Natural killer cell (primary cell): Measurements from ENCODE around the gene IL18. TPM values are rescaled to one million over a fixed set of nuclear protein-coding genes. Genes with fewer than 3 reads are reported as not detected.
"Not testable (repeated sequence)": the region's sequence is repeated elsewhere in the genome, so short reads cannot be mapped to it uniquely, and the experiment has no call there.

ENCODE experiments used
- ATAC-seq, 3 donors: fragments of 150-1000 bp in 2 of 3; fragments of 200-7000 bp in 1 of 3; cut with Tn5 transposase; 1 replicate in 1 of 3; 2 replicates in 2 of 3; pipeline ENCODE4 v1.10.0; 2021; ENCODE audit warnings: mild to moderate bottlenecking in 2 of 3, moderate library complexity in 2 of 3
- DNase-seq, 2 donors: peaks; one replicate each; pipeline versions ENCODE4 v3.0.0 to v3.0.0-alpha.2; 2013 to 2021; ENCODE audit warnings: mixed read lengths in 1 of 2
- H3K27ac ChIP-seq: one replicate; pipeline ENCODE4 v1.5.1; 2013; ENCODE audit warnings: mild to moderate bottlenecking, low read length
- H3K27me3 ChIP-seq: one replicate; pipeline ENCODE4 v1.6.1; 2013; ENCODE audit warnings: low read length; ENCODE audit not compliant: control insufficient read depth, insufficient read depth
- H3K36me3 ChIP-seq: one replicate; pipeline ENCODE4 v1.6.1; 2013; ENCODE audit warnings: low read length; ENCODE audit not compliant: control insufficient read depth, insufficient read depth
- H3K4me1 ChIP-seq: one replicate; pipeline ENCODE4 v1.6.1; 2013; ENCODE audit warnings: low read length; ENCODE audit not compliant: control insufficient read depth, insufficient read depth
- H3K4me3 ChIP-seq: one replicate; pipeline ENCODE4 v1.5.1; 2013; ENCODE audit warnings: low read length
- H3K9me3 ChIP-seq: one replicate; pipeline ENCODE4 v1.6.1; 2013; ENCODE audit warnings: low read length; ENCODE audit not compliant: control insufficient read depth, insufficient read depth
- H3K27ac Mint-ChIP-seq, 2 donors: one replicate each; pipeline ENCODE4 v1.8.0; 2022; ENCODE audit warnings: mild to moderate bottlenecking in 2 of 2, mixed read lengths in 2 of 2, moderate library complexity in 1 of 2
- H3K27me3 Mint-ChIP-seq, 2 donors: one replicate each; pipeline ENCODE4 v1.8.0; 2022; ENCODE audit warnings: low read depth in 2 of 2, mixed read lengths in 2 of 2
- H3K36me3 Mint-ChIP-seq: one replicate; pipeline ENCODE4 v1.8.0; 2022; ENCODE audit warnings: mixed read lengths
- H3K4me1 Mint-ChIP-seq, 2 donors: one replicate each; pipeline ENCODE4 v1.8.0; 2022; ENCODE audit warnings: mixed read lengths in 2 of 2
- H3K4me3 Mint-ChIP-seq: one replicate; pipeline ENCODE4 v1.8.0; 2022; ENCODE audit warnings: mild to moderate bottlenecking, moderate library complexity, mixed read lengths
- H3K9me3 Mint-ChIP-seq, 2 donors: one replicate each; pipeline ENCODE4 v1.8.0; 2022; ENCODE audit warnings: mixed read lengths in 2 of 2
- WGBS: methylation state at CpG from one replicate; pipeline ENCODE4 v1.1.7; 2013; ENCODE audit warnings: missing lambda C conversion rate; ENCODE audit not compliant: insufficient coverage; 5-methylcytosine and 5-hydroxymethylcytosine counted together
- intact Hi-C: fragments of 100-400 bp; cut with micrococcal nuclease; formaldehyde crosslinking; loops from one replicate; pipeline ENCODE4 v1.14.2; 2022
- total RNA-seq, 4 donors: library from RNA; stranded (reverse); fragments of 120-200 nt in 1 of 4; gene quantifications; one replicate each; pipeline versions ENCODE4 v1.2.3 to v1.2.4, GENCODE V29; 2013 to 2022
- TF ChIP-seq, protein P1 (sequence below): fragments of 200-600 bp; IDR thresholded peaks from one replicate; pipeline ENCODE4 v1.8.0; 2022; ENCODE audit warnings: antibody characterized with exemption

The IL18 gene
- total RNA-seq, 3 donors from 2014 or later (not counting 1 experiment from before 2014, with no cell fraction given): 9.3 to 13.8 (median 10.7) TPM

DNA sequence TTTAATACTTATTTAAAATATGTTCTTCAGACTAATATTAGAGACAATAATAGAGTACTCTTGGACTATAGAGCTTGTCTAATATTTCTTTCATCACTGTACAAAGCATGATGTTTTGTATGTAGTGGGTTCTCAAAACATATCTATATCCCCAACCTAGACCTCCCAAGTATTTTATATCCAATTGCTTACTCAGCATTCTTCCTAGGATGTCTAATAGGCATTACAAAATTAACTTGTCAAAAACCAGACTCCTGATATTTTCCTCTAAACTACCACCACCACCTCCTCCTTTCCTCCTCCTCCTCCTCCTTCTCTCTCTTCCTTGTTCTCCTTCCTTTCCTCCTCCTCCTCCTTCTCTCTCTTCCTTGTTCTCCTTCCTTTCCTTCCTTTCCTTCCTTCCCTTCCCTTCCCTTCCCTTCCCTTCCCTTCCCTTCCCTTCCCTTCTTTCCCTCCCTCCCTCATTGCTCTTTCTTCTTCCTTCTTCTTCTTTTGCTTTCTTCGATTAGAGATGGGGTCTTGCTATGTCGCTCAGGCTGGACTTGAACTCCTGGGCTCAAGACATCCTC, 32.7 kb upstream of the IL18 start:
- H3K36me3 Mint-ChIP-seq: no peaks in the 10 kb centered on the region
- ATAC-seq: no peak

DNA sequence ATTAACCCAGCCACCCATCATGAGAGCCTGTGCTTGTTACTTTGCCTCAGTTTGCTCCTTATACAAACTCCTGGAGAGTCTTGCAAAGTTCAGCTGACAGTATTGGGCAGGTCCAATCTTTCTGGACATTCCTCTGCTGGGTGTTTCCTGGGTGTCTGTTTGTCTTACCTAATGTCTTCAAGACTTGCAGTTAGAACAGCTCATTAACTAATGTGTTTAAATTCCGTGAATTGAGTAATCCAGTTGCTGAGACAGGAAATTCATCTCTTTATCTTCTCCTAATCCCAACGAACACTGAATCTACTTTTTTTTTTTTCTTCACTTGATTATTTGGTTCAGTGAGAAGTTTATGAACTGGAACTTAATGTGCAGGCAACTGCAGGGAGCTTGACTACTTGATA, 32.1 kb upstream of the IL18 start:
- H3K27ac ChIP-seq: no peak overlapping the region
- H3K4me1 Mint-ChIP-seq: peaks cover 5% of the 10 kb centered on the region in 2 donors
- no peak for DNase-seq
- ATAC-seq: no peak
- no peaks in the 10 kb centered on the region for H3K9me3 ChIP-seq
- H3K36me3 Mint-ChIP-seq: no peaks in the 10 kb centered on the region
- no peak overlapping the region for H3K27ac Mint-ChIP-seq
- TF ChIP-seq, protein P1, sequence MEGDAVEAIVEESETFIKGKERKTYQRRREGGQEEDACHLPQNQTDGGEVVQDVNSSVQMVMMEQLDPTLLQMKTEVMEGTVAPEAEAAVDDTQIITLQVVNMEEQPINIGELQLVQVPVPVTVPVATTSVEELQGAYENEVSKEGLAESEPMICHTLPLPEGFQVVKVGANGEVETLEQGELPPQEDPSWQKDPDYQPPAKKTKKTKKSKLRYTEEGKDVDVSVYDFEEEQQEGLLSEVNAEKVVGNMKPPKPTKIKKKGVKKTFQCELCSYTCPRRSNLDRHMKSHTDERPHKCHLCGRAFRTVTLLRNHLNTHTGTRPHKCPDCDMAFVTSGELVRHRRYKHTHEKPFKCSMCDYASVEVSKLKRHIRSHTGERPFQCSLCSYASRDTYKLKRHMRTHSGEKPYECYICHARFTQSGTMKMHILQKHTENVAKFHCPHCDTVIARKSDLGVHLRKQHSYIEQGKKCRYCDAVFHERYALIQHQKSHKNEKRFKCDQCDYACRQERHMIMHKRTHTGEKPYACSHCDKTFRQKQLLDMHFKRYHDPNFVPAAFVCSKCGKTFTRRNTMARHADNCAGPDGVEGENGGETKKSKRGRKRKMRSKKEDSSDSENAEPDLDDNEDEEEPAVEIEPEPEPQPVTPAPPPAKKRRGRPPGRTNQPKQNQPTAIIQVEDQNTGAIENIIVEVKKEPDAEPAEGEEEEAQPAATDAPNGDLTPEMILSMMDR: no peak
- no peaks in the 10 kb centered on the region for H3K4me1 ChIP-seq
- no peak overlapping the region for H3K4me3 Mint-ChIP-seq
- H3K9me3 Mint-ChIP-seq: no peaks in the 10 kb centered on the region
- no peaks in the 10 kb centered on the region for H3K27me3 ChIP-seq
- no peaks in the 10 kb centered on the region for H3K36me3 ChIP-seq
- WGBS: 80% methylated on average over 1 of the region's 2 CpGs
- intact Hi-C loops: no loop called here
- no peak overlapping the region for H3K4me3 ChIP-seq
- peaks cover 0 to 3% of the 10 kb centered on the region in 2 donors for H3K27me3 Mint-ChIP-seq

More for the DNA sequence above, 32.7 kb upstream of the IL18 start:
- TF ChIP-seq, protein P1: no peak
- no peak for DNase-seq
- intact Hi-C loops: no loop called here
- Mint-ChIP-seq H3K4me3 (no peak overlapping the region), H3K27ac (no peak overlapping the region), H3K9me3 (no peaks in the 10 kb centered on the region), H3K27me3 (peaks cover 0 to 3% of the 10 kb centered on the region in 2 donors), H3K4me1 (peaks cover 5% of the 10 kb centered on the region in 2 donors)
- Histone ChIP-seq H3K36me3 (no peaks in the 10 kb centered on the region), H3K4me3 (no peak overlapping the region), H3K9me3 (no peaks in the 10 kb centered on the region), H3K4me1 (no peaks in the 10 kb centered on the region), H3K27ac (no peak overlapping the region), H3K27me3 (no peaks in the 10 kb centered on the region)
- WGBS: 97% methylated on average over 2 of the region's 2 CpGs

DNA sequence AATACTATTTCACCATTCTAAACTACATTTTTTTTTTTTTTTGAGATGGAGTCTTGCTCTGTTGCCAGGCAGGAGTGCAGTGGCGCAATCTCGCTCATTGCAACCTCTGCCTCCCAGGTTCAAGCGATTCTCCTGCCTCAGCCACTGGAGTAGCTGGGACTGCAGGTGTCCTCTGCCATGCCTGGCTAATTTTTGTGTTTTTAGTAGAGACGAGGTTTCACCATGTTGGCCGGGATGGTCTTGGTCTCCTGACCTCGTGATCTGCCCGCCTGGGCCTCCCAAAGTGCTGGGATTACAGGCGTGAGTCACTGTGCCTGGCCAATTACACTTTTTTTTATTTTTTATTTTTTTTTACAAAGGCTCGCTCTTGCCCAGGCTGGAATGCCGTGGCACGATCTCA, 31.2 kb upstream of the IL18 start:
- ATAC-seq, DNase-seq, H3K9me3 Mint-ChIP-seq, H3K4me3 ChIP-seq, H3K9me3 ChIP-seq, H3K27ac ChIP-seq, H3K36me3 ChIP-seq, H3K27me3 ChIP-seq, intact Hi-C loops, H3K27me3 Mint-ChIP-seq, H3K27ac Mint-ChIP-seq, H3K4me3 Mint-ChIP-seq, H3K36me3 Mint-ChIP-seq, H3K4me1 Mint-ChIP-seq, H3K4me1 ChIP-seq: not testable (repeated sequence)
- WGBS: 90% methylated on average over 11 of the region's 11 CpGs

DNA sequence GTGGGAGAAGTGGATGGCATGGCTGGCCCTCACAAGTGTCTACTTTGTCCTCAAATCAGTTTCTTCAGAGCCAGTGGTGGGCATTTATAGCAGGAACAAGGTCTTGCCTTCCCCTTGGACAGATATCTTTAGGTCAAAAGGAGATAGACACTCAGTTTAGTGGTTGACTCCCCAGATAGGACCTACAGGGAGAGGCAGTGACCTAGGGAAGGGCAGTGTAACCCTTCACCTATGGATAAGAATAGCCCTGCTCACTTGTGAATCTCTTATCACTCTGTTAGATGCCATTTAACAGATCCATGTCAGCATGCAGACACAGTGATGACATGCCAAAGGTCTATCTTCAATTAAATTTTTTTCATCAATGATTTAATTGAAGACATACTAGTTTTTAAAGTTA, 22.4 kb upstream of the IL18 start:
- Mint-ChIP-seq H3K4me1 (peaks cover 6 to 14% of the 10 kb centered on the region in 2 donors), H3K27ac (no peak overlapping the region), H3K27me3 (no peaks in the 10 kb centered on the region), H3K4me3 (no peak overlapping the region), H3K36me3 (no peaks in the 10 kb centered on the region), H3K9me3 (no peaks in the 10 kb centered on the region)
- DNase-seq: no peak
- Histone ChIP-seq H3K27ac (no peak overlapping the region), H3K36me3 (no peaks in the 10 kb centered on the region), H3K9me3 (no peaks in the 10 kb centered on the region), H3K4me3 (no peak overlapping the region), H3K4me1 (no peaks in the 10 kb centered on the region), H3K27me3 (no peaks in the 10 kb centered on the region)
- TF ChIP-seq, protein P1: no peak
- ATAC-seq: no peak
- intact Hi-C loops: no loop called here
